Natural killer cell (primary cell): ENCODE measurements around the gene PTPRN2. TPM values are rescaled to one million over a fixed set of nuclear protein-coding genes. Genes with fewer than 3 reads are reported as not detected.

Experiments used
- ATAC-seq, 3 donors: fragments of 150-1000 bp in 2 of 3; fragments of 200-7000 bp in 1 of 3; cut with Tn5 transposase; 1 replicate in 1 of 3; 2 replicates in 2 of 3; pipeline ENCODE4 v1.10.0; 2021; ENCODE audit warnings: mild to moderate bottlenecking in 2 of 3, moderate library complexity in 2 of 3
- DNase-seq, 2 donors: peaks; one replicate each; pipeline versions ENCODE4 v3.0.0 to v3.0.0-alpha.2; 2013 to 2021; ENCODE audit warnings: mixed read lengths in 1 of 2
- H3K27ac ChIP-seq: one replicate; pipeline ENCODE4 v1.5.1; 2013; ENCODE audit warnings: mild to moderate bottlenecking, low read length
- H3K27me3 ChIP-seq: one replicate; pipeline ENCODE4 v1.6.1; 2013; ENCODE audit warnings: low read length; ENCODE audit not compliant: control insufficient read depth, insufficient read depth
- H3K36me3 ChIP-seq: one replicate; pipeline ENCODE4 v1.6.1; 2013; ENCODE audit warnings: low read length; ENCODE audit not compliant: control insufficient read depth, insufficient read depth
- H3K4me1 ChIP-seq: one replicate; pipeline ENCODE4 v1.6.1; 2013; ENCODE audit warnings: low read length; ENCODE audit not compliant: control insufficient read depth, insufficient read depth
- H3K4me3 ChIP-seq: one replicate; pipeline ENCODE4 v1.5.1; 2013; ENCODE audit warnings: low read length
- H3K9me3 ChIP-seq: one replicate; pipeline ENCODE4 v1.6.1; 2013; ENCODE audit warnings: low read length; ENCODE audit not compliant: control insufficient read depth, insufficient read depth
- H3K27ac Mint-ChIP-seq, 2 donors: one replicate each; pipeline ENCODE4 v1.8.0; 2022; ENCODE audit warnings: mild to moderate bottlenecking in 2 of 2, mixed read lengths in 2 of 2, moderate library complexity in 1 of 2
- H3K27me3 Mint-ChIP-seq, 2 donors: one replicate each; pipeline ENCODE4 v1.8.0; 2022; ENCODE audit warnings: low read depth in 2 of 2, mixed read lengths in 2 of 2
- H3K36me3 Mint-ChIP-seq: one replicate; pipeline ENCODE4 v1.8.0; 2022; ENCODE audit warnings: mixed read lengths
- H3K4me1 Mint-ChIP-seq, 2 donors: one replicate each; pipeline ENCODE4 v1.8.0; 2022; ENCODE audit warnings: mixed read lengths in 2 of 2
- H3K4me3 Mint-ChIP-seq: one replicate; pipeline ENCODE4 v1.8.0; 2022; ENCODE audit warnings: mild to moderate bottlenecking, moderate library complexity, mixed read lengths
- H3K9me3 Mint-ChIP-seq, 2 donors: one replicate each; pipeline ENCODE4 v1.8.0; 2022; ENCODE audit warnings: mixed read lengths in 2 of 2
- CTCF ChIP-seq: fragments of 200-600 bp; IDR thresholded peaks from one replicate; pipeline ENCODE4 v1.8.0; 2022; ENCODE audit warnings: antibody characterized with exemption
- WGBS: methylation state at CpG from one replicate; pipeline ENCODE4 v1.1.7; 2013; ENCODE audit warnings: missing lambda C conversion rate; ENCODE audit not compliant: insufficient coverage; 5-methylcytosine and 5-hydroxymethylcytosine counted together
- intact Hi-C: fragments of 100-400 bp; cut with micrococcal nuclease; formaldehyde crosslinking; loops from one replicate; pipeline ENCODE4 v1.14.2; 2022
- total RNA-seq, 4 donors: library from RNA; stranded (reverse); fragments of 120-200 nt in 1 of 4; gene quantifications; one replicate each; pipeline versions ENCODE4 v1.2.3 to v1.2.4, GENCODE V29; 2013 to 2022

PTPRN2 gene
- total RNA-seq, 3 donors from 2014 or later (not counting 1 experiment from before 2014, with no cell fraction given), result 1.3 to 2.5 (median 1.9) TPM

GRCh38 chr7:158227258-158227984 lies 360.2 kb downstream of the PTPRN2 start:
- no peaks in the 10 kb centered on the region for H3K36me3 ChIP-seq
- no peak overlapping the region for H3K4me3 ChIP-seq
- no peaks in the 10 kb centered on the region for H3K27me3 Mint-ChIP-seq
- no peak overlapping the region for H3K27ac Mint-ChIP-seq
- no peak overlapping the region for H3K27ac ChIP-seq
- H3K4me3 Mint-ChIP-seq, result no peak overlapping the region
- H3K4me1 Mint-ChIP-seq, result no peaks in the 10 kb centered on the region
- H3K9me3 ChIP-seq, result peaks cover 3% of the 10 kb centered on the region
- H3K36me3 Mint-ChIP-seq, result peaks cover 13% of the 10 kb centered on the region
- no peak for TF ChIP-seq CTCF
- no peak for ATAC-seq
- H3K27me3 ChIP-seq, result no peaks in the 10 kb centered on the region
- intact Hi-C loops, result no loop called here
- H3K4me1 ChIP-seq, result no peaks in the 10 kb centered on the region
- DNase-seq, result no peak
- WGBS, result 89% methylated on average over 13 of the region's 13 CpGs
- peaks cover 9 to 15% of the 10 kb centered on the region in 2 donors for H3K9me3 Mint-ChIP-seq

- H3K9me3 ChIP-seq, result no peaks in the 10 kb centered on the region
- H3K4me1 Mint-ChIP-seq, result no peaks in the 10 kb centered on the region
- H3K4me3 ChIP-seq, result no peak overlapping the region
- H3K27me3 ChIP-seq, result no peaks in the 10 kb centered on the region
- H3K36me3 ChIP-seq, result no peaks in the 10 kb centered on the region
- peaks cover 0 to 3% of the 10 kb centered on the region in 2 donors for H3K27me3 Mint-ChIP-seq
- H3K9me3 Mint-ChIP-seq, result peaks cover 6 to 11% of the 10 kb centered on the region in 2 donors
- no peak for ATAC-seq
- H3K27ac ChIP-seq, result no peak overlapping the region
- H3K4me3 Mint-ChIP-seq, result no peak overlapping the region
- no peak overlapping the region for H3K27ac Mint-ChIP-seq
- H3K4me1 ChIP-seq, result no peaks in the 10 kb centered on the region
- no peak for TF ChIP-seq CTCF
- intact Hi-C loops, result no loop called here
- no peak for DNase-seq
- H3K36me3 Mint-ChIP-seq, result peaks cover 9% of the 10 kb centered on the region
Observed at GRCh38 chr7:158216198-158216597, 371.4 kb downstream of the PTPRN2 start.

GRCh38 chr7:158209435-158209834 lies 378.2 kb downstream of the PTPRN2 start:
- H3K36me3 Mint-ChIP-seq, result no peaks in the 10 kb centered on the region
- Histone ChIP-seq H3K4me3 (no peak overlapping the region), H3K9me3 (no peaks in the 10 kb centered on the region), H3K4me1 (no peaks in the 10 kb centered on the region), H3K27me3 (no peaks in the 10 kb centered on the region), H3K36me3 (no peaks in the 10 kb centered on the region), H3K27ac (no peak overlapping the region)
- no peak for TF ChIP-seq CTCF
- ATAC-seq (no peak), DNase-seq (no peak)
- H3K9me3 Mint-ChIP-seq, result peaks cover 7 to 10% of the 10 kb centered on the region in 2 donors
- intact Hi-C loops, result no loop called here
- WGBS, result 76% methylated on average over 1 of the region's 1 CpG
- H3K27ac Mint-ChIP-seq, result no peak overlapping the region
- no peaks in the 10 kb centered on the region for H3K27me3 Mint-ChIP-seq
- no peaks in the 10 kb centered on the region for H3K4me1 Mint-ChIP-seq
- no peak overlapping the region for H3K4me3 Mint-ChIP-seq

- Histone ChIP-seq H3K4me3 (no peak overlapping the region), H3K27ac (no peak overlapping the region), H3K4me1 (no peaks in the 10 kb centered on the region), H3K9me3 (no peaks in the 10 kb centered on the region), H3K36me3 (no peaks in the 10 kb centered on the region), H3K27me3 (no peaks in the 10 kb centered on the region)
- Mint-ChIP-seq H3K36me3 (no peaks in the 10 kb centered on the region), H3K4me1 (no peaks in the 10 kb centered on the region), H3K9me3 (peaks cover 5 to 9% of the 10 kb centered on the region in 2 donors), H3K4me3 (no peak overlapping the region), H3K27ac (no peak overlapping the region), H3K27me3 (peaks cover 0 to 5% of the 10 kb centered on the region in 2 donors)
- intact Hi-C loops, result no loop called here
- ATAC-seq (no peak), DNase-seq (no peak)
- no peak for TF ChIP-seq CTCF
- 92% methylated on average over 6 of the region's 6 CpGs for WGBS
Observed at GRCh38 chr7:158206341-158206740, 381.3 kb downstream of the PTPRN2 start.
